ENCODE results near the gene CLIP2.
"Not testable (repeated sequence)": the region's sequence is repeated elsewhere in the genome, so short reads cannot be mapped to it uniquely, and the experiment has no call there.

CLIP2 gene

GRCh38 chr7:74332373-74333176 lies 43.4 kb downstream of the CLIP2 start:
- DNase-seq (ENCODE audit: low read depth in 2 of 2): no peak

GRCh38 chr7:74334030-74334429 lies 44.8 kb downstream of the CLIP2 start:
- no peak for DNase-seq (ENCODE audit: low read depth in 2 of 2)

GRCh38 chr7:74337926-74338325 lies 48.7 kb downstream of the CLIP2 start:
- no peak for DNase-seq (ENCODE audit: low read depth in 2 of 2)

GRCh38 chr7:74338366-74339108 lies 49.3 kb downstream of the CLIP2 start:
- DNase-seq (ENCODE audit: low read depth in 2 of 2): no peak

GRCh38 chr7:74339648-74340047 lies 50.4 kb downstream of the CLIP2 start:
- DNase-seq (ENCODE audit: low read depth in 2 of 2): not testable (repeated sequence)

GRCh38 chr7:74343281-74344131 lies 54.3 kb downstream of the CLIP2 start:
- DNase-seq (ENCODE audit: low read depth in 2 of 2): no peak

- no peak for DNase-seq (ENCODE audit: low read depth in 2 of 2)
Observed at GRCh38 chr7:74344132-74344496, 54.9 kb downstream of the CLIP2 start.

- no peak for DNase-seq (ENCODE audit: low read depth in 2 of 2)
Observed at GRCh38 chr7:74344786-74345185, 55.6 kb downstream of the CLIP2 start.

GRCh38 chr7:74345970-74346369 lies 56.8 kb downstream of the CLIP2 start:
- no peak for DNase-seq (ENCODE audit: low read depth in 2 of 2)

- DNase-seq (ENCODE audit: low read depth in 2 of 2): no peak
Observed at GRCh38 chr7:74349621-74350020, 60.4 kb downstream of the CLIP2 start.

GRCh38 chr7:74350751-74351150 lies 61.5 kb downstream of the CLIP2 start:
- no peak for DNase-seq (ENCODE audit: low read depth in 2 of 2)

- DNase-seq (ENCODE audit: low read depth in 2 of 2): no peak
Observed at GRCh38 chr7:74351836-74352235, 62.6 kb downstream of the CLIP2 start.

- not testable (repeated sequence) for DNase-seq (ENCODE audit: low read depth in 2 of 2)
Observed at GRCh38 chr7:74352551-74353138, 63.4 kb downstream of the CLIP2 start.

- DNase-seq (ENCODE audit: low read depth in 2 of 2): no peak
Observed at GRCh38 chr7:74354009-74354408, 64.8 kb downstream of the CLIP2 start.

- DNase-seq (ENCODE audit: low read depth in 2 of 2): no peak
Observed at GRCh38 chr7:74355091-74355490, 65.9 kb downstream of the CLIP2 start.

- no peak for DNase-seq (ENCODE audit: low read depth in 2 of 2)
Observed at GRCh38 chr7:74356589-74357315, 67.5 kb downstream of the CLIP2 start.

GRCh38 chr7:74360008-74360407 lies 70.8 kb downstream of the CLIP2 start:
- DNase-seq (ENCODE audit: low read depth in 2 of 2): no peak

- no peak for DNase-seq (ENCODE audit: low read depth in 2 of 2)
Observed at GRCh38 chr7:74362266-74362665, 73.1 kb downstream of the CLIP2 start.

GRCh38 chr7:74364061-74364460 lies 74.9 kb downstream of the CLIP2 start:
- DNase-seq (ENCODE audit: low read depth in 2 of 2): no peak

- no peak for DNase-seq (ENCODE audit: low read depth in 2 of 2)
Observed at GRCh38 chr7:74365322-74366022, 76.3 kb downstream of the CLIP2 start.

Data from stimulated activated CD8-positive, alpha-beta memory T cell treated with anti-CD3 and anti-CD28 coated beads, Interleukin-15, amount 100 ng/mL, for 4 hours (primary cell).